ENCODE measurements around the gene CAPN5.

CAPN5 gene

DNA sequence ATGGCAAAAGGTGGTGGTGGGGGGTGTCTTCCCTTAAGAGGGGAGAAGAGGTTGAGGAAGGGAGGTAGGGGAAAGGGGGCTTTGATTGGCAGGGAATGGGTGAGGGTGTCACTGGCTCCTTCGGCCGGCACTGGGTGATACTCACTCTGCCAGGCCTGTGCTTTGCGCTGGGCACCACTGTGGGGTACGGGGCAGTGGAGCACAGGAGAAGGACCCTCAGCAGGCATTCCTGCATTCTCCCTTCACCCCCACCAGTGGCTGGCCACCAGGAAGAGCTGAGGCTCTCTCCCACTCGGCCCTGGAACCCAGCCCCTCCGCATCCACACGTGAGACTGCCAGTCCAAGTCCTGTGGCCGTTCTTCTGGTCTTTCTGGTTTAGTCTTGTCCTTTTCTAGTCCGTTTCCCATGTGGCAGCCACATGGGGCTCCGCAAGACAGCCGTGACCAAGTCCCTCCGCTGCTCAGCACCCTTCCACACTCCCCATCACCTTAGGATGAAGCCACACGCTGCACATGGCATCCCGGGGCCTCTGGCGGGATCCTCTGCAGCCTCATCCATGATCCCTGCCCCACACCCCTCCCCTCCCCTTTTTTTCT is 8.0 kb downstream of the CAPN5 start:
- Histone ChIP-seq H3K27me3 (ENCODE audit: insufficient read depth, poor library complexity, severe bottlenecking) (no peaks in the 10 kb centered on the region), H3K27ac (replicated peaks) (no peak overlapping the region), H3K4me3 (replicated peaks; ENCODE audit: insufficient read depth, low read length) (no peak overlapping the region)
- no peak for DNase-seq (ENCODE audit: low read depth in 1 of 2, low spot score in 1 of 2)
- TF ChIP-seq POLR2AphosphoS5 (IDR thresholded peaks at IDR 0.05; ENCODE audit: low read depth), result no peak
- TF ChIP-seq, protein P1, sequence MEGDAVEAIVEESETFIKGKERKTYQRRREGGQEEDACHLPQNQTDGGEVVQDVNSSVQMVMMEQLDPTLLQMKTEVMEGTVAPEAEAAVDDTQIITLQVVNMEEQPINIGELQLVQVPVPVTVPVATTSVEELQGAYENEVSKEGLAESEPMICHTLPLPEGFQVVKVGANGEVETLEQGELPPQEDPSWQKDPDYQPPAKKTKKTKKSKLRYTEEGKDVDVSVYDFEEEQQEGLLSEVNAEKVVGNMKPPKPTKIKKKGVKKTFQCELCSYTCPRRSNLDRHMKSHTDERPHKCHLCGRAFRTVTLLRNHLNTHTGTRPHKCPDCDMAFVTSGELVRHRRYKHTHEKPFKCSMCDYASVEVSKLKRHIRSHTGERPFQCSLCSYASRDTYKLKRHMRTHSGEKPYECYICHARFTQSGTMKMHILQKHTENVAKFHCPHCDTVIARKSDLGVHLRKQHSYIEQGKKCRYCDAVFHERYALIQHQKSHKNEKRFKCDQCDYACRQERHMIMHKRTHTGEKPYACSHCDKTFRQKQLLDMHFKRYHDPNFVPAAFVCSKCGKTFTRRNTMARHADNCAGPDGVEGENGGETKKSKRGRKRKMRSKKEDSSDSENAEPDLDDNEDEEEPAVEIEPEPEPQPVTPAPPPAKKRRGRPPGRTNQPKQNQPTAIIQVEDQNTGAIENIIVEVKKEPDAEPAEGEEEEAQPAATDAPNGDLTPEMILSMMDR (IDR thresholded peaks at IDR 0.05; ENCODE audit: insufficient read depth, low read length), result no peak
- TF ChIP-seq SPI1 (IDR thresholded peaks at IDR 0.05; ENCODE audit: borderline replicate concordance, low read depth), result no peak
- TF ChIP-seq GABPA (IDR thresholded peaks at IDR 0.05; ENCODE audit: low read depth), result no peak
- TF ChIP-seq, protein P2, sequence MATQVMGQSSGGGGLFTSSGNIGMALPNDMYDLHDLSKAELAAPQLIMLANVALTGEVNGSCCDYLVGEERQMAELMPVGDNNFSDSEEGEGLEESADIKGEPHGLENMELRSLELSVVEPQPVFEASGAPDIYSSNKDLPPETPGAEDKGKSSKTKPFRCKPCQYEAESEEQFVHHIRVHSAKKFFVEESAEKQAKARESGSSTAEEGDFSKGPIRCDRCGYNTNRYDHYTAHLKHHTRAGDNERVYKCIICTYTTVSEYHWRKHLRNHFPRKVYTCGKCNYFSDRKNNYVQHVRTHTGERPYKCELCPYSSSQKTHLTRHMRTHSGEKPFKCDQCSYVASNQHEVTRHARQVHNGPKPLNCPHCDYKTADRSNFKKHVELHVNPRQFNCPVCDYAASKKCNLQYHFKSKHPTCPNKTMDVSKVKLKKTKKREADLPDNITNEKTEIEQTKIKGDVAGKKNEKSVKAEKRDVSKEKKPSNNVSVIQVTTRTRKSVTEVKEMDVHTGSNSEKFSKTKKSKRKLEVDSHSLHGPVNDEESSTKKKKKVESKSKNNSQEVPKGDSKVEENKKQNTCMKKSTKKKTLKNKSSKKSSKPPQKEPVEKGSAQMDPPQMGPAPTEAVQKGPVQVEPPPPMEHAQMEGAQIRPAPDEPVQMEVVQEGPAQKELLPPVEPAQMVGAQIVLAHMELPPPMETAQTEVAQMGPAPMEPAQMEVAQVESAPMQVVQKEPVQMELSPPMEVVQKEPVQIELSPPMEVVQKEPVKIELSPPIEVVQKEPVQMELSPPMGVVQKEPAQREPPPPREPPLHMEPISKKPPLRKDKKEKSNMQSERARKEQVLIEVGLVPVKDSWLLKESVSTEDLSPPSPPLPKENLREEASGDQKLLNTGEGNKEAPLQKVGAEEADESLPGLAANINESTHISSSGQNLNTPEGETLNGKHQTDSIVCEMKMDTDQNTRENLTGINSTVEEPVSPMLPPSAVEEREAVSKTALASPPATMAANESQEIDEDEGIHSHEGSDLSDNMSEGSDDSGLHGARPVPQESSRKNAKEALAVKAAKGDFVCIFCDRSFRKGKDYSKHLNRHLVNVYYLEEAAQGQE (IDR thresholded peaks at IDR 0.05; ENCODE audit: insufficient replicate concordance, low read depth), result no peak

DNA sequence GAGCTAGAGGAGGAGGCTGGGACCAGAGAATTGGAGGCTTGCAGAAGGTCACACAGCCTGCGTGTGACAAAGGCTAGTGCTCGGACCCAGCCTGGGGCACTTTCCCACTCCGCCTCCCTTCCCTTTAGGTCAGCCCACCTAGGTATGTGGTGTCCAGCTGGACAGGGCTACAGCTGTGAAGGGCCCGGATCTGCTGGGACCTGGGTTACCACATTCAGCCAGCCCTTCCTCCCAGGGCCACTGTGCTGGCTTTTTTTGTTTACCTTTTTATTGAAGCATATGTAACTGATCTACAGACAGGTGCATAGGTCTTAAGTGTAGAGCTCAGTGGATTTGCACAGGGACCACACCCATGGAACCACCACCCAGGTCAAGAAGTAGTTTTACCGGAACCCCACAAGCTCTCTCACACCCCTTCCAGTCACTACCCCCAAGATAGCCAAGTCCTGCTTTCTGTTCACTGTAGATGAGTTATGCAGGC is 8.7 kb downstream of the CAPN5 start:
- H3K27ac ChIP-seq (replicated peaks), result no peak overlapping the region
- H3K27me3 ChIP-seq (ENCODE audit: insufficient read depth, poor library complexity, severe bottlenecking), result no peaks in the 10 kb centered on the region
- no peak overlapping the region for H3K4me3 ChIP-seq (replicated peaks; ENCODE audit: insufficient read depth, low read length)
- TF ChIP-seq GABPA (IDR thresholded peaks at IDR 0.05; ENCODE audit: low read depth) (no peak), SPI1 (IDR thresholded peaks at IDR 0.05; ENCODE audit: borderline replicate concordance, low read depth) (no peak), POLR2AphosphoS5 (IDR thresholded peaks at IDR 0.05; ENCODE audit: low read depth) (no peak)
- TF ChIP-seq, protein P1 (IDR thresholded peaks at IDR 0.05; ENCODE audit: insufficient read depth, low read length), result no peak
- TF ChIP-seq, protein P2 (IDR thresholded peaks at IDR 0.05; ENCODE audit: insufficient replicate concordance, low read depth), result no peak
- DNase-seq (ENCODE audit: low read depth in 1 of 2, low spot score in 1 of 2), result no peak

DNA sequence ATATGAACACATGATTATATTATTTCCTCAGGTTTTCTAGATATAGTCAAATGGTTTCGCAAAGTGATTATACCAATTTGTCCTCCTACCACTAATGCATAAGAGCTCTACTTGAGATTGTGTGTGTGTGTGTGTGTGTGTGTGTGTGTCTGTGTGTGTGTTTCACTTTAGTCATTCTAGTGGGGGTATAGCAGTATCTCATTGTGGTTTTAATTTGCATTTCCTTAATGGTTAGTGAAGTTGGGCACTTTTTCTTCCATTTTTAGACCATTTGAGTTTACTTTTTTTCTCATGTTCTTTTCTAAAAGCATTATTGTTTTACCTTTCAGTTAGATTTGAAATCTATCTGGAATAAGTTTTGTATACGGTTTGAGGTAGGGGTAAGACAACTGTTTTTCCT is 12.9 kb downstream of the CAPN5 start:
- Histone ChIP-seq H3K4me3 (replicated peaks; ENCODE audit: insufficient read depth, low read length) (no peak overlapping the region), H3K27ac (replicated peaks) (no peak overlapping the region), H3K27me3 (ENCODE audit: insufficient read depth, poor library complexity, severe bottlenecking) (no peaks in the 10 kb centered on the region)
- TF ChIP-seq, protein P1 (IDR thresholded peaks at IDR 0.05; ENCODE audit: insufficient read depth, low read length), result no peak
- TF ChIP-seq, protein P2 (IDR thresholded peaks at IDR 0.05; ENCODE audit: insufficient replicate concordance, low read depth), result no peak
- TF ChIP-seq GABPA (IDR thresholded peaks at IDR 0.05; ENCODE audit: low read depth), result no peak
- no peak for TF ChIP-seq POLR2AphosphoS5 (IDR thresholded peaks at IDR 0.05; ENCODE audit: low read depth)
- TF ChIP-seq SPI1 (IDR thresholded peaks at IDR 0.05; ENCODE audit: borderline replicate concordance, low read depth), result no peak
- no peak for DNase-seq (ENCODE audit: low read depth in 1 of 2, low spot score in 1 of 2)

All from HL-60 (cell line).